GM06990 (cell line): Measurements from ENCODE around the gene MGAT5.

Experiments
- DNase-seq: peaks from one replicate; pipeline ENCODE4 v3.0.0-alpha.2; 2011; ENCODE audit not compliant: insufficient read length; ENCODE audit errors: extremely low read depth
- H3K27me3 ChIP-seq: replicated peaks from 2 replicates; pipeline ENCODE4 v1.6.0; 2011; ENCODE audit warnings: low read length; ENCODE audit not compliant: control insufficient read depth, insufficient read depth
- H3K36me3 ChIP-seq: 2 replicates; pipeline ENCODE4 v1.5.1; 2011; ENCODE audit warnings: low read length; ENCODE audit not compliant: control insufficient read depth, insufficient read depth
- H3K4me3 ChIP-seq: replicated peaks from 2 replicates; pipeline ENCODE4 v1.5.1; 2011; ENCODE audit warnings: low read depth, mild to moderate bottlenecking, control low read depth, low read length
- TF ChIP-seq, protein P1 (sequence below): IDR thresholded peaks from 2 replicates; pipeline ENCODE4 v1.5.1; 2011; ENCODE audit warnings: low read length, control low read depth, mild to moderate bottlenecking, inconsistent platforms; ENCODE audit not compliant: insufficient read depth, poor library complexity, severe bottlenecking

The MGAT5 gene

DNA sequence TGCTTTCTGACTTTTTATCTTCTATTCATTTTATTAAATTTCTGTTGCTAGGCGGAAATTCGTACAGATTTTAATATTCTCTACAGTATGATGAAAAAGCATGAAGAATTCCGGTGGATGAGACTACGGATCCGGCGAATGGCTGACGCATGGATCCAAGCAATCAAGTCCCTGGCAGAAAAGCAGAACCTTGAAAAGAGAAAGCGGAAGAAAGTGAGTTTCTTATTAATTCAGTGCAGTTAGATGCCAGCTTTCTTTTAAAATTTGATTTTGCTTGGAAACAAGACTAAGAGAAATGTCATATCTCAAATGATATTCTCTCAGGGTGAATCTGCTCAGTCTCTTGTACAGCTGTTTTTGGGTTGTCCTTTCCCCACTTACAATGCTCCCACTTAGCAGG lies 84.3 kb downstream of the MGAT5 start:
- Histone ChIP-seq H3K4me3 (no peak overlapping the region), H3K36me3 (peaks cover 5% of the 10 kb centered on the region), H3K27me3 (no peaks in the 10 kb centered on the region)
- TF ChIP-seq, protein P1, sequence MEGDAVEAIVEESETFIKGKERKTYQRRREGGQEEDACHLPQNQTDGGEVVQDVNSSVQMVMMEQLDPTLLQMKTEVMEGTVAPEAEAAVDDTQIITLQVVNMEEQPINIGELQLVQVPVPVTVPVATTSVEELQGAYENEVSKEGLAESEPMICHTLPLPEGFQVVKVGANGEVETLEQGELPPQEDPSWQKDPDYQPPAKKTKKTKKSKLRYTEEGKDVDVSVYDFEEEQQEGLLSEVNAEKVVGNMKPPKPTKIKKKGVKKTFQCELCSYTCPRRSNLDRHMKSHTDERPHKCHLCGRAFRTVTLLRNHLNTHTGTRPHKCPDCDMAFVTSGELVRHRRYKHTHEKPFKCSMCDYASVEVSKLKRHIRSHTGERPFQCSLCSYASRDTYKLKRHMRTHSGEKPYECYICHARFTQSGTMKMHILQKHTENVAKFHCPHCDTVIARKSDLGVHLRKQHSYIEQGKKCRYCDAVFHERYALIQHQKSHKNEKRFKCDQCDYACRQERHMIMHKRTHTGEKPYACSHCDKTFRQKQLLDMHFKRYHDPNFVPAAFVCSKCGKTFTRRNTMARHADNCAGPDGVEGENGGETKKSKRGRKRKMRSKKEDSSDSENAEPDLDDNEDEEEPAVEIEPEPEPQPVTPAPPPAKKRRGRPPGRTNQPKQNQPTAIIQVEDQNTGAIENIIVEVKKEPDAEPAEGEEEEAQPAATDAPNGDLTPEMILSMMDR: no peak
- DNase-seq: no peak

DNA sequence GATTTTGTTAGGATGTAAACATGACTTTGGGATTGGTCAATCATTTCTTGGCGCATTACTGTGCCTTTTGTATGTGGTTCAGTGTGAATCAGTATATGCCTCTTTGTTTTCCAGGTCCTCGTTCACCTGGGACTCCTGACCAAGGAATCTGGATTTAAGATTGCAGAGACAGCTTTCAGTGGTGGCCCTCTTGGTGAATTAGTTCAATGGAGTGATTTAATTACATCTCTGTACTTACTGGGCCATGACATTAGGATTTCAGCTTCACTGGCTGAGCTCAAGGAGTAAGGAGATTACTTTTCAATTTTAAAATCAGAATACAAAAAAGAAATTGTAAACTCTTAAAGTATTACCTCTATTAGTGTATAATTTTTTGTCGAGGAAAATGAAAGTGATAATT lies 87.6 kb downstream of the MGAT5 start:
- DNase-seq: no peak
- Histone ChIP-seq H3K27me3 (no peaks in the 10 kb centered on the region), H3K4me3 (no peak overlapping the region), H3K36me3 (peaks cover 8% of the 10 kb centered on the region)
- TF ChIP-seq, protein P1: no peak

GRCh38 chr2:134344954-134345697 lies 91.3 kb downstream of the MGAT5 start:
- no peak for DNase-seq
- Histone ChIP-seq H3K36me3 (peaks cover 10% of the 10 kb centered on the region), H3K27me3 (no peaks in the 10 kb centered on the region), H3K4me3 (no peak overlapping the region)
- TF ChIP-seq, protein P1: no peak

- no peak for DNase-seq
- H3K36me3 ChIP-seq: peaks cover 10% of the 10 kb centered on the region
- TF ChIP-seq, protein P1: no peak
- no peak overlapping the region for H3K4me3 ChIP-seq
- H3K27me3 ChIP-seq: no peaks in the 10 kb centered on the region
These were observed 92.3 kb downstream of the MGAT5 start for GRCh38 chr2:134346141-134346540.

DNA sequence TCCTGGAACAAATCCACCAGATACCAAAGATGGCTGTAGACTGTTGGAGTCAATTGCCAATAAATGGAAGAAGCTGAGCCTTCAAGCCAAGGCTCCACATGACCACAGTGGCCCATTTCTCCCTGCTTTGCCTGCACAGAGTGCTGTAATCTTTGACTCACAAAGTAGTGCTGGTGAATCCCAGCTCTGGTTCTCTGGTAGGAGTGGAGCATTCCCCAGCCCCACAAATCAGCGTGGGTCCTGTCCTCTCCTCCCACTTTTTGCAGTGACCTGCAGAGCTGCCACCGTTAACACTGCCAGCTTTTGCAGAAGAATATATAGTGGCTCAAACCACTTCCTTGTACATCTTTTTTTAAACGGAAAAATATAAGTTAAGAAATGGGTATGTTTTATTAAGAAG lies 93.9 kb downstream of the MGAT5 start:
- TF ChIP-seq, protein P1: no peak
- Histone ChIP-seq H3K27me3 (no peaks in the 10 kb centered on the region), H3K36me3 (peaks cover 6% of the 10 kb centered on the region), H3K4me3 (no peak overlapping the region)
- DNase-seq: no peak

GRCh38 chr2:134348239-134348638 lies 94.4 kb downstream of the MGAT5 start:
- Histone ChIP-seq H3K36me3 (peaks cover 6% of the 10 kb centered on the region), H3K4me3 (no peak overlapping the region), H3K27me3 (no peaks in the 10 kb centered on the region)
- DNase-seq: no peak
- TF ChIP-seq, protein P1: no peak
